H1 (cell line): ENCODE results near the gene ASTN2. TPM values are rescaled to one million over a fixed set of nuclear protein-coding genes. Genes with fewer than 3 reads are reported as not detected.

ENCODE experiments used
- CTCF ChIA-PET: fragments of 300-600 bp; sonication (Branson Sonifier 250); formaldehyde crosslinking; loops from one replicate; lab custom pipeline; 2021; ENCODE audit not compliant: partially characterized antibody; lab: Charles Lee
- POLR2A ChIA-PET: fragments of 300-600 bp; sonication (Branson Sonifier 250); formaldehyde crosslinking; loops from one replicate; lab custom pipeline; 2021; ENCODE audit warnings: inconsistent platforms; ENCODE audit not compliant: partially characterized antibody; lab: Charles Lee
- DNase-seq, 2 experiments: peaks; one replicate each; pipeline versions ENCODE4 v3.0.0 to v3.0.0-alpha.2; 2010 to 2022; ENCODE audit warnings: low spot score in 2 of 2, low read depth in 1 of 2, mixed read lengths in 1 of 2
- FAIRE-seq: peaks from 2 replicates; lab custom pipeline; 2011; peaks lifted over from hg19 to GRCh38; lab: Jason Lieb, UNC
- H2AFZ ChIP-seq: 2 replicates; pipeline ENCODE4 v1.8.1; 2012; ENCODE audit warnings: low read length, inconsistent platforms
- H2AK5ac ChIP-seq: 2 replicates; pipeline ENCODE4 v1.6.1; 2013; ENCODE audit warnings: low read depth, low read length
- H2BK120ac ChIP-seq: replicated peaks from 2 replicates; pipeline ENCODE3; 2013; ENCODE audit warnings: low read depth, low read length, inconsistent platforms
- H2BK12ac ChIP-seq: 2 replicates; pipeline ENCODE4 v1.6.1; 2013; ENCODE audit warnings: low read depth, low read length
- H2BK15ac ChIP-seq: 2 replicates; pipeline ENCODE4 v1.6.1; 2013; ENCODE audit warnings: low read length
- H2BK20ac ChIP-seq: 2 replicates; pipeline ENCODE4 v1.6.1; 2013; ENCODE audit warnings: low read length
- H2BK5ac ChIP-seq: 2 replicates; pipeline ENCODE4 v1.6.1; 2013; ENCODE audit warnings: low read depth, low read length
- H3K14ac ChIP-seq: 2 replicates; pipeline ENCODE4 v1.6.1; 2013; ENCODE audit warnings: inconsistent platforms; ENCODE audit not compliant: insufficient read length
- H3K18ac ChIP-seq: 2 replicates; pipeline ENCODE4 v1.6.1; 2013; ENCODE audit warnings: low read length; ENCODE audit errors: extremely low read depth
- H3K23ac ChIP-seq: 2 replicates; pipeline ENCODE4 v1.6.1; 2013; ENCODE audit warnings: inconsistent platforms; ENCODE audit not compliant: insufficient read length
- H3K23me2 ChIP-seq: 2 replicates; pipeline ENCODE4 v1.6.1; 2013; ENCODE audit warnings: low read depth, low read length
- H3K27ac ChIP-seq: 2 replicates; pipeline ENCODE4 v1.6.1; 2011; ENCODE audit warnings: low read depth, low read length, inconsistent platforms
- H3K27me3 ChIP-seq, 4 experiments: replicated peaks in 1 of 4; 1 replicate in 1 of 4; 2 replicates in 3 of 4; pipeline versions ENCODE4 v1.6.1 to v1.8.1; 2011 to 2013; ENCODE audit warnings: low read length in 3 of 4, mild to moderate bottlenecking in 3 of 4, inconsistent platforms in 2 of 4, mixed read lengths in 2 of 4, moderate library complexity in 1 of 4; ENCODE audit not compliant: control insufficient read depth in 3 of 4, insufficient read depth in 3 of 4; ENCODE audit errors: extremely low read depth in 1 of 4
- H3K36me3 ChIP-seq, 4 experiments: 2 replicates each; pipeline versions ENCODE4 v1.6.1 to v1.8.1; 2011 to 2013; ENCODE audit warnings: mild to moderate bottlenecking in 4 of 4, low read length in 3 of 4, moderate library complexity in 2 of 4, control low read depth in 1 of 4, inconsistent platforms in 1 of 4; ENCODE audit not compliant: insufficient read depth in 4 of 4, control insufficient read depth in 2 of 4
- H3K4ac ChIP-seq: replicated peaks from 2 replicates; pipeline ENCODE3; 2013; ENCODE audit warnings: low read length, low read depth, mixed read lengths, inconsistent platforms; ENCODE audit not compliant: insufficient read length
- H3K4me1 ChIP-seq, 4 experiments: replicated peaks in 1 of 4; 1 replicate in 1 of 4; 2 replicates in 3 of 4; pipeline versions ENCODE4 v1.6.1 to v1.8.1; 2011 to 2013; ENCODE audit warnings: low read length in 3 of 4, inconsistent platforms in 2 of 4, mixed read lengths in 1 of 4; ENCODE audit not compliant: insufficient read depth in 4 of 4, control insufficient read depth in 3 of 4
- H3K4me2 ChIP-seq, 2 experiments: 2 replicates each; pipeline versions ENCODE4 v1.6.1 to v1.8.1; 2011 to 2013; ENCODE audit warnings: low read depth in 2 of 2, low read length in 2 of 2, control low read depth in 1 of 2, inconsistent platforms in 1 of 2, mild to moderate bottlenecking in 1 of 2; ENCODE audit not compliant: insufficient read depth in 1 of 2
- H3K4me3 ChIP-seq, 4 experiments: fragments of 200-600, 300-600 bp in 1 of 4; sonication (generic), shearing (Covaris generic), sonication (Bioruptor Twin) in 1 of 4; 2 replicates each; pipeline versions ENCODE4 v1.5.1 to v1.8.1; 2011 to 2016; ENCODE audit warnings: low read length in 4 of 4, low read depth in 3 of 4, control low read depth in 2 of 4, inconsistent platforms in 2 of 4, mild to moderate bottlenecking in 2 of 4, mixed read lengths in 1 of 4, moderate library complexity in 1 of 4; ENCODE audit not compliant: insufficient read depth in 2 of 4; ENCODE audit errors: extremely low read depth in 1 of 4
- H3K56ac ChIP-seq: replicated peaks from 2 replicates; pipeline ENCODE3; 2013; ENCODE audit warnings: low read depth, mild to moderate bottlenecking, mixed read lengths, low read length, inconsistent platforms; ENCODE audit not compliant: insufficient read length
- H3K79me1 ChIP-seq: 2 replicates; pipeline ENCODE4 v1.6.1; 2013; ENCODE audit warnings: low read depth, low read length, control low read depth
- H3K79me2 ChIP-seq, 2 experiments: 2 replicates each; pipeline versions ENCODE4 v1.6.1 to v1.8.1; 2012 to 2013; ENCODE audit warnings: low read length in 2 of 2, mild to moderate bottlenecking in 2 of 2, inconsistent platforms in 1 of 2; ENCODE audit not compliant: insufficient read depth in 2 of 2, control insufficient read depth in 1 of 2
- H3K9ac ChIP-seq, 4 experiments: replicated peaks in 1 of 4; 1 replicate in 1 of 4; 2 replicates in 3 of 4; pipeline versions ENCODE4 v1.6.1 to v1.8.1; 2011 to 2013; ENCODE audit warnings: low read depth in 3 of 4, low read length in 3 of 4, control low read depth in 2 of 4, mild to moderate bottlenecking in 2 of 4, moderate library complexity in 2 of 4, inconsistent platforms in 1 of 4; ENCODE audit errors: extremely low read depth in 1 of 4
- H3K9me3 ChIP-seq, 2 experiments: 2 replicates each; pipeline versions ENCODE4 v1.6.1 to v1.8.1; 2012 to 2013; ENCODE audit warnings: mild to moderate bottlenecking in 2 of 2, moderate library complexity in 2 of 2, control low read depth in 1 of 2, inconsistent platforms in 1 of 2, low read depth in 1 of 2, low read length in 1 of 2, mixed read lengths in 1 of 2; ENCODE audit not compliant: insufficient read depth in 2 of 2
- H4K20me1 ChIP-seq, 2 experiments: replicated peaks in 1 of 2; 2 replicates each; pipeline versions ENCODE3 to v1.8.1; 2011 to 2013; ENCODE audit warnings: inconsistent platforms in 2 of 2, low read length in 2 of 2, mild to moderate bottlenecking in 1 of 2; ENCODE audit not compliant: insufficient read depth in 2 of 2, control insufficient read depth in 1 of 2
- H4K5ac ChIP-seq: 2 replicates; pipeline ENCODE4 v1.6.1; 2013; ENCODE audit warnings: low read length, low read depth, mixed read lengths, inconsistent platforms; ENCODE audit not compliant: insufficient read length
- H4K8ac ChIP-seq: 2 replicates; pipeline ENCODE4 v1.8.0; 2013; ENCODE audit warnings: mild to moderate bottlenecking, moderate library complexity, low read length, inconsistent platforms; ENCODE audit not compliant: insufficient read depth; ENCODE audit errors: extremely low read depth
- H4K91ac ChIP-seq: replicated peaks from 2 replicates; pipeline ENCODE3; 2013; ENCODE audit warnings: low read length, mixed read lengths, inconsistent platforms; ENCODE audit not compliant: insufficient read length
- JUND ChIP-seq: IDR thresholded peaks from 2 replicates; pipeline ENCODE4 v1.6.1; 2011; ENCODE audit warnings: mild to moderate bottlenecking, improper control_type of control experiment, low read length
- RXRA ChIP-seq: IDR thresholded peaks from 2 replicates; pipeline ENCODE4 v1.6.1; 2011; ENCODE audit warnings: low read depth, mild to moderate bottlenecking, low read length, moderate library complexity; ENCODE audit not compliant: insufficient read depth
- ZNF274 ChIP-seq: IDR thresholded peaks from 2 replicates; pipeline ENCODE4 v1.7.0; 2012; ENCODE audit warnings: low read length, borderline replicate concordance; ENCODE audit errors: extremely low read depth
- WGBS, 2 experiments: shearing (Covaris generic) in 1 of 2; methylation state at CpG; one replicate each; pipeline versions ENCODE4 v1.1.6 to v1.1.7; 2013 to 2015; ENCODE audit warnings: low lambda C conversion rate in 2 of 2, mixed read lengths in 2 of 2, inconsistent platforms in 1 of 2, low coverage in 1 of 2, missing lambda C conversion rate in 1 of 2; ENCODE audit not compliant: insufficient replicate concordance in 2 of 2, insufficient coverage in 1 of 2, insufficient read length in 1 of 2; ENCODE audit errors: extremely low coverage in 1 of 2, missing lambda C conversion rate in 1 of 2; 5-methylcytosine and 5-hydroxymethylcytosine counted together
- polyA plus RNA-seq, 7 experiments: library from polyadenylated mRNA; depleted of rRNA in 3 of 7; stranded (reverse) in 5 of 7; unstranded in 2 of 7; fragments of >200 nt in 5 of 7; fragments of 200-250 nt in 2 of 7; gene quantifications; 1 replicate in 5 of 7; 2 replicates in 1 of 7; 4 replicates in 1 of 7; pipeline versions ENCODE4 v1.2.1 to v1.2.3, GENCODE V29; 2011 to 2013; ENCODE audit warnings: missing spikeins in 2 of 7, mixed read lengths in 2 of 7
- total RNA-seq: library from RNA; stranded (reverse); fragmentation: NEBNext Ultra II Directional; extraction: Animal tissue kit (Norgen Biotek cat#: 25700); gene quantifications from 2 replicates; pipeline ENCODE4 v1.2.1, GENCODE V29; 2021

The ASTN2 gene
- total and polyA plus RNA-seq, 2 of the 8 experiments (the other 6 are each of a cell fraction or from before 2014, with no cell fraction given), result 8.2 to 13.7 TPM

DNA sequence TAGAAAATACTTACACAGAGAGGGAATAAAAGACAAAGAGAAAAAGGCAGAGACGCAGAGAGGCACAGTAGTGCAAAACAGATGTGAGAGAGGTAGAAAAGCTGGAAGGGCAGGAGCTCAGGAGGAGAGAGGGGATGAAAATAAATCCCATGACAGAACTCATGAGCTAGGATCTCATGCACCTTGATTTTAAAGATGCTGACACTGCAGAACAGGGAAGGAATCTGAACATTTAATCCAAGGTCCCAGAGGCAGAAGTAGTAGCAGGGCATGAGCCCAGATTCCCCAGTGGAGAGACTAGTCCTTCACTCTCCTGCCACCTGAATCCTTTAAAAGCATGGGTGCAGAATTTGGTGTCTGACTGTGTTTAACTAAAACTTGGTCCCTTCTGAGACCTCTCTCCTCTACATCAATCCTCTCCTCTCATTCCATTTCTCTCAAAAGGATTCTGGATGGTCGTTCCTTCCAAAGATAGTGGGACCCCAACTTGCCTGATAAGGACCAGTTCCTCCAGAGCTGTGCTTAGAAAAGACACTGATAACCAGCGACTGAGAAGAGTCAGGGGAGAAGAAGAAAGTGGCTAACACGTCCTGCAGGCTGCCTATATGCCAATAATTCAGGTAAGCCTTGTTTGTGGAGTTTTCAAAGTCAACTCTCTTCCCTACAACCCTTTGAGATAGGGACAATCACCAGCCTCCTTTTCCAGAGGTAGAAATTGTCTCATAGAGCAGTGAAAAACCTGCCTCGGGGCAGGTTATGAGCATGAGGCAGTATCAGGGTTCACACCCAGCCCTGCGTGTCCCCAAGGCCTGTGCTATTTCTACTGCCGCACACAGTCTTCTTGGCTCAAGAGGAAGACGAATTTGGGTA is 931.0 kb downstream of the ASTN2 start:
- FAIRE-seq (no peak), DNase-seq (no peak)
- POLR2A ChIA-PET, result interaction anchor here (0.7 to 1.5 kb wide), 4 partner anchors 7 to 330 kb away, joined by 3 to 4 read pairs (median 4); partner anchors contain the start of gene PAPPA
- Histone ChIP-seq H3K79me2 (no peaks in the 10 kb centered on the region), H3K9me3 (no peaks in the 10 kb centered on the region), H3K4me3 (no peak overlapping the region), H4K20me1 (no peaks in the 10 kb centered on the region), H4K5ac (no peak overlapping the region), H3K27ac (no peak overlapping the region), H3K9ac (no peak overlapping the region), H3K4ac (no peak overlapping the region), H2BK120ac (no peak overlapping the region), H2BK20ac (no peak overlapping the region), H3K18ac (no peak overlapping the region), H2BK5ac (no peak overlapping the region), H3K23me2 (no peaks in the 10 kb centered on the region), H4K8ac (no peak overlapping the region), H3K36me3 (no peaks in the 10 kb centered on the region), H4K91ac (no peak overlapping the region), H3K14ac (no peak overlapping the region), H2BK12ac (no peak overlapping the region), H3K4me1 (peaks cover 0 to 6% (median 2%) of the 10 kb centered on the region in 4 experiments; a peak in 3 of 7 replicates), H3K79me1 (no peaks in the 10 kb centered on the region), H2AFZ (no peak overlapping the region), H3K4me2 (no peak overlapping the region), H2AK5ac (no peak overlapping the region), H2BK15ac (no peak overlapping the region), H3K27me3 (no peaks in the 10 kb centered on the region), H3K56ac (no peak overlapping the region), H3K23ac (no peak overlapping the region)
- 76% methylated on average over 8 of the region's 8 CpGs; no CpG with 5 or more reads in 1 of the 2 experiments for WGBS, 2 experiments
- CTCF ChIA-PET, result interaction anchor here (0.8 to 7.9 kb wide), 6 partner anchors 11 to 335 kb away, joined by 3 to 51 read pairs (median 3); no protein-coding TSS in a partner anchor
- TF ChIP-seq RXRA, result no peak
- no peak for TF ChIP-seq JUND
- no peak for TF ChIP-seq ZNF274
